Epithelial cell of esophagus (primary cell): Measurements from ENCODE around the gene ZNF804A.
"Not testable (repeated sequence)": the region's sequence is repeated elsewhere in the genome, so short reads cannot be mapped to it uniquely, and the experiment has no call there.

Source experiments
- DNase-seq: peaks from one replicate; pipeline ENCODE4 v3.0.0; 2010; ENCODE audit warnings: low read depth
- H3K4me3 ChIP-seq: 2 replicates; pipeline ENCODE4 v1.5.1; 2011; ENCODE audit warnings: mild to moderate bottlenecking, low read length, control low read depth
- CTCF ChIP-seq: IDR thresholded peaks from 2 replicates; pipeline ENCODE4 v1.5.1; 2011; ENCODE audit warnings: low read depth, mild to moderate bottlenecking, low read length, control low read depth, inconsistent platforms; ENCODE audit not compliant: insufficient read depth; ENCODE audit errors: missing control alignments

The ZNF804A gene

GRCh38 chr2:184860744-184861143 lies 262.4 kb downstream of the ZNF804A start:
- no peak for DNase-seq
- no peak overlapping the region for H3K4me3 ChIP-seq
- no peak for TF ChIP-seq CTCF

- TF ChIP-seq CTCF, result no peak
- no peak overlapping the region for H3K4me3 ChIP-seq
- DNase-seq, result no peak
Measured at GRCh38 chr2:184875212-184875611, 276.9 kb downstream of the ZNF804A start.

GRCh38 chr2:184875911-184876310 lies 277.6 kb downstream of the ZNF804A start:
- DNase-seq, result no peak
- H3K4me3 ChIP-seq, result no peak overlapping the region
- no peak for TF ChIP-seq CTCF

GRCh38 chr2:184877909-184878308 lies 279.6 kb downstream of the ZNF804A start:
- no peak for DNase-seq
- TF ChIP-seq CTCF, result no peak

GRCh38 chr2:184879671-184880070 lies 281.3 kb downstream of the ZNF804A start:
- no peak overlapping the region for H3K4me3 ChIP-seq
- no peak for TF ChIP-seq CTCF
- no peak for DNase-seq

More at GRCh38 chr2:184877909-184878308, 279.6 kb downstream of the ZNF804A start:
- H3K4me3 ChIP-seq, result no peak overlapping the region

- H3K4me3 ChIP-seq, DNase-seq: not testable (repeated sequence)
Measured at GRCh38 chr2:184886585-184886984, 288.3 kb downstream of the ZNF804A start.

GRCh38 chr2:184890311-184890710 lies 292.0 kb downstream of the ZNF804A start:
- no peak for TF ChIP-seq CTCF
- no peak for DNase-seq
- H3K4me3 ChIP-seq, result no peak overlapping the region

GRCh38 chr2:184904991-184905390 lies 306.7 kb downstream of the ZNF804A start:
- DNase-seq, result no peak
- no peak for TF ChIP-seq CTCF
- no peak overlapping the region for H3K4me3 ChIP-seq
